Spleen (tissue), 11 donors: ENCODE data around the gene PRX. TPM values are rescaled to one million over a fixed set of nuclear protein-coding genes. Genes with fewer than 3 reads are reported as not detected.
"Not testable (repeated sequence)": the region's sequence is repeated elsewhere in the genome, so short reads cannot be mapped to it uniquely, and the experiment has no call there.

Experiments used
- DNase-seq: peaks from one replicate; pipeline ENCODE4 v3.0.0-alpha.2; 2020
- H3K27ac ChIP-seq, 8 donors: fragments of 200-600 bp; sonication (generic) in 7 of 8; 1 replicate in 4 of 8; 2 replicates in 4 of 8; pipeline versions ENCODE4 v1.5.0 to v1.8.0; 2016 to 2021; ENCODE audit warnings: inconsistent platforms in 4 of 8, mild to moderate bottlenecking in 4 of 8, moderate library complexity in 1 of 8
- H3K27me3 ChIP-seq, 7 donors: fragments of 200-600 bp; sonication (generic) in 6 of 7; replicated peaks in 1 of 7; 1 replicate in 4 of 7; 2 replicates in 3 of 7; pipeline versions ENCODE4 v1.5.0 to v1.8.0; 2016 to 2021; ENCODE audit warnings: inconsistent platforms in 3 of 7, mild to moderate bottlenecking in 1 of 7
- H3K36me3 ChIP-seq, 6 donors: fragments of 200-600 bp; sonication (generic) in 5 of 6; 1 replicate in 4 of 6; 2 replicates in 2 of 6; pipeline versions ENCODE4 v1.5.0 to v1.8.0; 2016 to 2021; ENCODE audit warnings: inconsistent platforms in 2 of 6
- H3K4me1 ChIP-seq, 6 donors: fragments of 200-600 bp; sonication (generic) in 5 of 6; 1 replicate in 3 of 6; 2 replicates in 3 of 6; pipeline versions ENCODE4 v1.5.0 to v1.8.0; 2016 to 2021; ENCODE audit warnings: inconsistent platforms in 3 of 6
- H3K4me3 ChIP-seq, 8 donors: fragments of 200-600 bp; sonication (generic) in 7 of 8; 1 replicate in 4 of 8; 2 replicates in 4 of 8; pipeline versions ENCODE4 v1.5.0 to v1.8.0; 2016 to 2021; ENCODE audit warnings: inconsistent platforms in 4 of 8, mild to moderate bottlenecking in 4 of 8, moderate library complexity in 2 of 8
- H3K9me3 ChIP-seq, 8 donors: fragments of 200-600 bp; sonication (generic) in 7 of 8; 1 replicate in 4 of 8; 2 replicates in 4 of 8; pipeline versions ENCODE4 v1.5.0 to v1.8.0; 2016 to 2021; ENCODE audit warnings: inconsistent platforms in 4 of 8
- POLR2A ChIP-seq, 3 donors: fragments of 450-650 bp; IDR thresholded peaks; one replicate each; pipeline ENCODE4 v1.5.1; 2017; ENCODE audit warnings: antibody characterized with exemption in 3 of 3, mild to moderate bottlenecking in 1 of 3
- POLR2AphosphoS5 ChIP-seq, 3 donors: sonication (generic); formaldehyde crosslinking; IDR thresholded peaks; one replicate each; pipeline ENCODE4 v1.5.1; 2017; ENCODE audit warnings: antibody characterized with exemption in 3 of 3
- WGBS, 5 donors: extraction: QIAGEN DNeasy Blood & Tissue Kit in 3 of 5; methylation state at CpG; one replicate each; pipeline versions ENCODE4 v1.1.5 to v1.1.7; 2013 to 2018; 5-methylcytosine and 5-hydroxymethylcytosine counted together
- intact Hi-C: fragments of 100-400 bp; cut with DNase I; formaldehyde crosslinking; loops from one replicate; pipeline ENCODE4 v1.15.0; 2023; ENCODE audit warnings: low total_unique reads
- polyA plus RNA-seq, 3 donors: library from polyadenylated mRNA; stranded (reverse); fragments of 200-250 nt; gene quantifications; one replicate each; pipeline ENCODE4 v1.2.1, GENCODE V29; 2013
- total RNA-seq, 7 donors: library from RNA; depleted of rRNA in 3 of 7; stranded (reverse); fragments of >200 nt in 3 of 7; fragmentation: NEBNext Ultra II Directional in 4 of 7; extraction: Animal tissue kit (Norgen Biotek cat#: 25700) in 4 of 7; gene quantifications; one replicate each; pipeline versions ENCODE4 v1.1.0 to v1.2.1, GENCODE V29; 2016 to 2021
- TF ChIP-seq, protein P1 (sequence below), 11 experiments: fragments of 200-600 bp in 7 of 11; fragments of 450-650 bp in 4 of 11; sonication (generic) in 4 of 11; IDR thresholded peaks in 8 of 11; conservative IDR thresholded peaks in 3 of 11; 1 replicate in 7 of 11; 2 replicates in 4 of 11; pipeline versions ENCODE4 v1.4.0 to v1.8.0; 2016 to 2021; ENCODE audit warnings: antibody characterized with exemption in 11 of 11, inconsistent platforms in 4 of 11, mild to moderate bottlenecking in 1 of 11
- donor health status: healthy with polysubstance abuse.
- donor health status: DM: no; HTN: no; CAD: no; lungs with moderate emphysema.
- donor health status: DM: no; HTN: no; CAD: no.
- donor health status: Bipolar disorder and iron deficiency.
- donor health status: healthy.
- donor health status: DM: no; HTN: no; CAD: no.
- donor health status: DM: yes; HTN: yes; CAD: no.

PRX gene
- total and polyA plus RNA-seq, 10 donors = 0.50 to 3.4 (median 2.1) TPM

DNA sequence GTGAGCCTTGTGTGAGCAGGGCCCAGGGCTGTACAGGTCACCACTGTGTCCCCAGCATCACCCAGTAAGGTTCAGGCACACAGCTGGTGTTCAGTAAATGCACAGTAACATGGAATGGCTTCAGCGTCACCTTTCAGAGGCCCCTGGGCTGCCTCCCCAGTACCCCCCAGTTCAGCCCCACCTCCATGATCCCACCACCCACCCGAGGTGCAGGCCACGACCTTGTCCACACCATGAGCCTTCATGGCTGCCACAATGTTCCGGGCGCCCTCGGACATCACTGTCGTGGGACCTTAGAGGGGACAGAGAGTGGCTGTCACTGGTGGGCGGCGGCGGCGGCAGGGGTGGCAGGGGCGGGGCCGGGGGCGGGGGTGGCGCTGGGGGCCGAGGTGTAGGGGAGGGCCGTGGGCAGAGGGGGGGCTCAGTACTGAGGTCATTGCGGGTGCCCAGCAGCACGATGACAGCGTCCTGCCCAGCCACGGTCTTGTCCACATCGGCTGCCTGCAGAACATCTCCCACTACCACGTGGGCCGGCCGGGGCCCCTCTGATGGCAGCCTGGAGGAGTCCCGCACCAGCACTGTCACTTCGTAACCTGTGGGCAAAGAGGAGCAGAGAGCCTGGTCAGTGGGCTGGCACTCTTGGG, 44.9 kb upstream of the PRX start:
- TF ChIP-seq POLR2AphosphoS5 (IDR thresholded peaks at IDR 0.05) = peak in 1 of 3 donors; percentile 5
- TF ChIP-seq POLR2A (IDR thresholded peaks at IDR 0.05) = no peak
- Histone ChIP-seq H3K36me3 (peaks cover 0 to 58% (median 5%) of the 10 kb centered on the region in 6 donors), H3K9me3 (no peaks in the 10 kb centered on the region), H3K4me1 (peaks cover 0 to 27% (median 14%) of the 10 kb centered on the region in 6 donors), H3K27me3 (no peaks in the 10 kb centered on the region), H3K4me3 (no peak overlapping the region), H3K27ac (no peak overlapping the region)
- WGBS, 5 donors = 90 to 92% (median 91%) methylated on average over 17 to 27 of the region's 27 CpGs
- intact Hi-C loops = no loop called here
- no peak for DNase-seq

DNA sequence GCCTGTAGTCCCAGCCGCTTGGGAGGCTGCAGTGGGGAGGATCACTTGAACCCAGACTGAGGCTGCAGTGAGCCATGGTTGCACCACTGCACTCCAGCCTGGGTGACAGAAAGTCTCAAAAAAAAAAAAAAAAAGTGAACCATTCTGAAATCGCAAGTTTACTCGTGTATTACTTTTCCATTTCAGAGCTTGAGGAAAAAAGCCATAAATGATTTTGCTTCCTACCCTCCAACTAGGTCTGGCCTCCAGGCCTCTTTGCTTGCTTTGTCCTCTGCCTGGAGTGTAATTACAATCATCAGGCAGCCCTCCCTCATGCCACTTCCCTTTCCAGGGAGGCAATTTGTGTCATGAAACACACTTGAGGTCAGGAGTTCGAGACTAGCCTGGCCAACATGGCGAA, 43.9 kb upstream of the PRX start:
- WGBS, 5 donors = 82 to 89% (median 88%) methylated on average over 5 of the region's 5 CpGs
- Histone ChIP-seq H3K4me3 (no peak overlapping the region), H3K36me3 (peaks cover 0 to 68% (median 5%) of the 10 kb centered on the region in 6 donors), H3K9me3 (no peaks in the 10 kb centered on the region), H3K4me1 (peaks cover 0 to 16% (median 11%) of the 10 kb centered on the region in 6 donors), H3K27me3 (no peaks in the 10 kb centered on the region), H3K27ac (no peak overlapping the region)
- DNase-seq = no peak
- intact Hi-C loops = no loop called here
- TF ChIP-seq POLR2AphosphoS5 (IDR thresholded peaks at IDR 0.05) (no peak), POLR2A (IDR thresholded peaks at IDR 0.05) (no peak)
- TF ChIP-seq, protein P1, sequence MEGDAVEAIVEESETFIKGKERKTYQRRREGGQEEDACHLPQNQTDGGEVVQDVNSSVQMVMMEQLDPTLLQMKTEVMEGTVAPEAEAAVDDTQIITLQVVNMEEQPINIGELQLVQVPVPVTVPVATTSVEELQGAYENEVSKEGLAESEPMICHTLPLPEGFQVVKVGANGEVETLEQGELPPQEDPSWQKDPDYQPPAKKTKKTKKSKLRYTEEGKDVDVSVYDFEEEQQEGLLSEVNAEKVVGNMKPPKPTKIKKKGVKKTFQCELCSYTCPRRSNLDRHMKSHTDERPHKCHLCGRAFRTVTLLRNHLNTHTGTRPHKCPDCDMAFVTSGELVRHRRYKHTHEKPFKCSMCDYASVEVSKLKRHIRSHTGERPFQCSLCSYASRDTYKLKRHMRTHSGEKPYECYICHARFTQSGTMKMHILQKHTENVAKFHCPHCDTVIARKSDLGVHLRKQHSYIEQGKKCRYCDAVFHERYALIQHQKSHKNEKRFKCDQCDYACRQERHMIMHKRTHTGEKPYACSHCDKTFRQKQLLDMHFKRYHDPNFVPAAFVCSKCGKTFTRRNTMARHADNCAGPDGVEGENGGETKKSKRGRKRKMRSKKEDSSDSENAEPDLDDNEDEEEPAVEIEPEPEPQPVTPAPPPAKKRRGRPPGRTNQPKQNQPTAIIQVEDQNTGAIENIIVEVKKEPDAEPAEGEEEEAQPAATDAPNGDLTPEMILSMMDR (IDR thresholded peaks at IDR 0.05 in 8 of 11, conservative IDR thresholded peaks at IDR 0.05 in 3 of 11) = no peak

DNA sequence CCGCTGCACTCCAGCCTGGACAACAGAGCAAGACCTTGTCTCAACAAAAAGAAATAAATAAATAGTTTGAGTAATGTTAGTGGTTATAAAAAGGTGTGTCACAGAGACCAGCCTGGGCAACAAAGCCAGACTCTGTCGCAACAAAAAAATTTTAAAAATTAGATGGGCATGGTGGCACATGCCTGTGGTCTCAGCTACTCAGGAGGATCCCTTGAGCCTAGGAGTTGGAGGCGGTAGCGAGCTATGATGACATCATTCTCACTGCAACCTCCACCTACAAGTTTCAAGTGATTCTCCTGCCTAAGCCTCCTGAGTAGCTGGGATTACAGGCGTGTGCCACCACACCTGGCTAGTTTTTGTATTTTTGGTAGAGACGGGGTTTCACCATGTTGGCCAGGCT, 40.8 kb upstream of the PRX start:
- H3K9me3 ChIP-seq, H3K27me3 ChIP-seq, DNase-seq, intact Hi-C loops, H3K4me3 ChIP-seq, H3K27ac ChIP-seq, H3K4me1 ChIP-seq: not testable (repeated sequence)
- 84 to 94% (median 92%) methylated on average over 6 of the region's 6 CpGs for WGBS, 5 donors
- peaks cover 0 to 91% (median 5%) of the 10 kb centered on the region in 6 donors for H3K36me3 ChIP-seq

DNA sequence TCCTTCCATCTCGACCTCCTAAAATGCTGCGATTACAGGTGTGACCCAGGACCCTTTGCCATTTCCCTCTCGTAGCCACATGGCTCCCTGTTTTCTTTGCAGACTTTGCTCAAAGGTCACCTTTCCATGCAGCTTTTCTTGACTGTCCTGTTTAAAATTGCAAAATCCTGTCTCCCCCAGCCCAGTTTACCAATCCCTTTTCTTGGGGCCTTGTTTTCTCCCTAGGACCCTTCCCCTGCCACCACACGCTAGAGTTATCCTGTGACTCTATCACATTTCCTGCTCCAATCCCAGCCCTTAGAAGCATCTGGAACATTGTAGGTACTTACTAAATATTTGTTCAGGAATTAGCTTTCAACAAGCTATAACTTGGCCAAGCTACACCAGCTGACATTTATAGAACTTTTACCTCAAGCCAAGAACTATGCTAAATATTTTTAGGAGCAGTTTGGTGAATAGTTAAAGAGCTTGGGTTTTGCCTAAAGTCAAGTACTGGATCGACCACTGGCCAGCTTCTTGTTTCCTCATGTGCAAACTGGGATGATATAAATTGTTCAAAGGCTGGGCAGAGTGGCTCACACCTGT, 40.1 kb upstream of the PRX start:
- Histone ChIP-seq H3K4me1 (no peaks in the 10 kb centered on the region), H3K9me3 (no peaks in the 10 kb centered on the region), H3K4me3 (no peak overlapping the region), H3K27me3 (no peaks in the 10 kb centered on the region), H3K27ac (no peak overlapping the region), H3K36me3 (peaks cover 0 to 95% (median 5%) of the 10 kb centered on the region in 6 donors)
- intact Hi-C loops = no loop called here
- WGBS, 5 donors = 88 to 92% (median 91%) methylated on average over 5 of the region's 5 CpGs
- no peak for DNase-seq
- TF ChIP-seq, protein P1 (IDR thresholded peaks at IDR 0.05 in 8 of 11, conservative IDR thresholded peaks at IDR 0.05 in 3 of 11) = no peak
- TF ChIP-seq POLR2AphosphoS5 (IDR thresholded peaks at IDR 0.05) (no peak), POLR2A (IDR thresholded peaks at IDR 0.05) (no peak)

DNA sequence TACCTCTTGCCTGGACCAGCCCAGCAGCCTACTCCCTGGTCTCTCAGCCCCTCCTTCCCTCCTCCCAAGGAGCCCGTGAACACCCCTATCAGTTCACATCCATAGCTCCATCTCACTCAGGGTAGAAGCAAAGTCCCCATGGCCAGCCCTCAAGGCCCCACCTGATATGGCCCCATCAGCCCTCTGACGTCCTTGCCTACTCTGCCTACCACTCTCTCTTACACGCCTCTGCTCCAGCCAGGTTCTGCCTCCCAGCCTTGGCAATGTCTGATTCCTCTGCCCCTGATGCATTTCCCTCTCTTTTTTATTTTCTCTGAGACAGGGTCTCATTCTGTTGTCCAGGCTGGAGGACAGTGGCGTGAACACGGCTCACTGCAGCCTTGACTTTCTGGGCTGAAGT, 38.8 kb upstream of the PRX start:
- 68 to 86% (median 81%) methylated on average over 5 of the region's 5 CpGs for WGBS, 5 donors
- no peak for DNase-seq
- Histone ChIP-seq H3K9me3 (no peaks in the 10 kb centered on the region), H3K4me3 (no peak overlapping the region), H3K27me3 (no peaks in the 10 kb centered on the region), H3K36me3 (peaks cover 0 to 95% (median 4%) of the 10 kb centered on the region in 6 donors), H3K27ac (no peak overlapping the region), H3K4me1 (no peaks in the 10 kb centered on the region)
- TF ChIP-seq POLR2A (IDR thresholded peaks at IDR 0.05) (no peak), POLR2AphosphoS5 (IDR thresholded peaks at IDR 0.05) (peak in 1 of 3 donors; percentile 11)
- intact Hi-C loops = no loop called here
